Lung microvascular endothelial cell (primary cell): Measurements from ENCODE around the gene CRYBB1. TPM values are rescaled to one million over a fixed set of nuclear protein-coding genes. Genes with fewer than 3 reads are reported as not detected.

Experiments
- DNase-seq, 2 donors: peaks; one replicate each; pipeline versions ENCODE4 v3.0.0 to v3.0.0-alpha.2; 2010; ENCODE audit warnings: low read depth in 2 of 2
- total RNA-seq: library from RNA; depleted of rRNA; stranded (reverse); fragments of >200 nt; gene quantifications from 2 replicates; pipeline ENCODE4 v1.2.1, GENCODE V29; 2014

CRYBB1 gene
- total RNA-seq, 1 donor from 2014 or later, result 0.40 TPM

DNA sequence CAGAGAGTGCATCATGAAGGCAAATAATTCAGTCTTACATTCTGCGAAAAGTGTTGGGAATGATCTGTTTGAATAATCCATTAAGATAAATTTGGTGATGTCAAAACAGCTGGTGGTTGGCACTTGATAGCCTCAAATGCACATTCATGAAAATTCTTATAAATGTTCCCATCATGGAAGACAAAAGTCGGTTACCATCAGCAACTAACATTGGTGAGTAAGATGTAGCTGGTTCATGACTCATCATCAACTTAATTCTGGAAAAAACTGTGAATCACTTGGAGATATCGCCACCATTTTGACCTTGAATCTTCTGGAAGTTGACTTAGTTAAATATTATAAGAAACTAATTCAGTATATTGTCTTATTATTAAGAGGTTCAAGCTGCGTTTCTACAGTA, 11.2 kb downstream of the CRYBB1 start:
- DNase-seq, result peak in 1 of 2 donors; percentile 39

DNA sequence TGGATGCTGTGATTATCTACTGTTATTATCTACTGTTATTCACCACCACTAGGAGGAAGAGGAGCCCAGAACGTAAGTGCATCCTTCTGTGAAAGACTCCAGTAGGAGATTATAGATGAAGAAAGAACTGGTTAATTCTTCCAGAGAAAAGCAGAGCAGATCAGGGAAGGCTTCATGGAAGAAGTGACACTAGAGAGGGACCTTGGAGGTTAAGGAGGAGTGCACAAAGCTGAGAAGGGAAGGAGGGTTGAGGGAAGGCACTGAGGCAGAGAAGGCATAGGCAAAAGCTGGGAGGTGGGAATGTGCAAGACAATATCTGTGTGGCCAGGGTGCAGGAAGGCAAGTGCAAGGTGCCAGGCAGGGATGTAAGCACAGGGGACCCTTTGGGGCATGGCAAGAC, 13.5 kb downstream of the CRYBB1 start:
- no peak for DNase-seq

DNA sequence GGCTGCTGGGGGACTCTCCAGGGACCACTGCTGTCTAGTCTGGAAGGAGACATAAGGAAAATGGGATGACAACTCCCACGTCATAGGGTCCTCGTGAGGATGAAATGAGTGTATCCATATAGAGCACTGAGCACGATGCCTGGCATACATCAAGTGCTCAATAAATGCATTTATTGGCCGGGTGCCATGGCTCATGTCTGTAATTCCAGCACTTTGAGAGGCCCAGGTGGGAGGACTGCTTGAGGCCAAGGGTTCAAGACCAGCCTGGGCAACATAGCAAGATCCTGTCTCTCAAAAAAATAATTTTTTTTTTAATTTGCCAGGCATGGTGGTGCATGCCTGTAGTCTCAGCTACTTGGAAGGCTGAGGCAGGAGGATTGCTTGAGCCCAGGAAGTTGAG, 15.7 kb downstream of the CRYBB1 start:
- DNase-seq, result no peak

DNA sequence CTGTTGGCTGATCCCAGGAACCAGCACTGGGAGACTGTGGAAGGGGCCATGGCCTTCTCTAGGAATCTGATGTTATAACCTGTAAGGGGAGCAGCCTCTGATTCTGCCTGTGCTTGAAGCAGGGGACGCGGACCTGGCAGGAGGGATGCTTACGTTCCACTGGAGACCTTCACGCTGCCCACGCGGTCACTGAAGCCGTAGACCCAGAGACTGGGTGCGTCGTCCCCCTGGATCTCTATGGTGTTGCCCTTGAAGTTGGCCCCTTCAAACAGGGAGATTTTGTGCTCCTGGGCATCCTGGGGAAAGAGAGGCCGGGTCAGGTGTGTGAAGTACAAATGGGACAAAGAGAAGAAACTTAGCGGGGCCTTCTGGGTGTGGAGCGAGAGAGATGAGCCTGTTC, 16.1 kb downstream of the CRYBB1 start:
- DNase-seq, result no peak

DNA sequence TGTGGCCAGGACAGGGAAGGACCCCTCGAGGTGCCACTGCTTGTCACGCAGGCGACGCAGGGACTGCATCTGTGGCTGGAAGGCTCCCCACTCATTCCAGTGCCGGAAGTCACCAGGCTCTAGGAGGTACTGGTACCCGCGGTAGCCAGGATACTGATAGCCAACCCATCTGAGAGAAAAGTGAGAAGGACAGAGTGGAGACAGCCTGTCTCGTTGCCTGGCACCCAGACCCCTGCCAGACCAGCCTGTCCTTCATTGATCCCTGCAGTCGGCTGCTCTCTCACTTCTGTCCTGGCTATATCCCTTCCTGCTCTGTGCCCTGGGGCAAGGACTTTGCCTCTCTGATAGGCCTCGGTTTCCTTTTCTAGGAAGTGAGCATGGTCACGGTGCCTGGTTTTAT, 18.3 kb downstream of the CRYBB1 start:
- DNase-seq, result no peak

DNA sequence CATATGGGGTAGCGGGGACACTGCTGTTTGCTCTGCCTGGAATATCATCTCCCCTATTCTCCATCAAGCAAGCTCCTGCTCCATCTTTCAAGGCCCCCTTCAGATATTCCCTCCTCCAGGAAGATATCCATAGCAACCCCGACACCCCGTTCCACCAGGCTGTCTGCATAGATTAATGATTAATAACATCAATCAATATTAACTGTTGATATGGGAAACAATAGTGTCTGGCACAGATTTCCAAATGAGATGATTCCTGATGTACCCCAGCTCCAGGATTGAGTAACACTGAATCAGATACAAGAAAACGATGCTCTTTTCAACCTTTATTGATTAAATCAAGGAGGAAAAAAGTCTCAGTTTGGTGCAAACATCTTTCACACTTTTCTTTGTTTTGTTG, 20.3 kb downstream of the CRYBB1 start:
- DNase-seq, result no peak

DNA sequence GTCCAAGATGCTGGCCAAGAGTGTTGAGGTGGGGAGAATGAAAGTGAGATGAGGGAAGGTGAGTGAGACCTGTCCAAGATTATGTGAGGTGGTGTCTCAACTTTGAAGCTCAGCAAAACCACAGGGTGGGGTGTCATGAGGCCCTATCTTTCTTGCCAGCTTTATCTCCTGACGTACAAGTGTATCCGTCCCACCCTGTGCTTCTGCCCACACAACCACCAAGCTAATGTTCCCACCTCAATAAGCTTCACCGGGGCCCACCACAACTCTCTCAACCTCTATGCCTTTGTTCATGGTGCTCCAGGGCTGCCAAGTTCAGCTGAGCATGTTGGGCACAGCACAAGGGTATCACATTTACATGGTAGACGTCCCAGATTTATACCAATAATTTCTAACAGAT, 20.8 kb downstream of the CRYBB1 start:
- DNase-seq, result no peak

DNA sequence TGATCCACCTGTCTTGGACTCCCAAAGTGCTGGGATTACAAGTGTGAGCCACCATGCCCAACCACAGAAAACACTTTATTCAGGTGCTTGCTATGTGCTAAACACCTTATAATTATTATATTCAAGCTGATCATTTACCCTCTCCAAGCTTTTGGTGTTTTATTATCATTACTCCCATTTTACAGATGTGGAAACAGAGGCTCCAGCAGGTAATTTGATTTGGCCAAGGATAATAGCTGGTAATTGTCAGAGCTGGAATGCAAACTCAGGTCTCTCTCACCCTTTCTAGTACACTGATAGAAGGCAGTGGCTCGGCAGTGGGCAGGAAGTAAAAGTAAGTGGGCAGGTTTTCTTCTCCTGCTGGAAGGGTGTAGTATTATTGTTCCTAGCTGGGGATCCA, 24.1 kb downstream of the CRYBB1 start:
- DNase-seq, result no peak

DNA sequence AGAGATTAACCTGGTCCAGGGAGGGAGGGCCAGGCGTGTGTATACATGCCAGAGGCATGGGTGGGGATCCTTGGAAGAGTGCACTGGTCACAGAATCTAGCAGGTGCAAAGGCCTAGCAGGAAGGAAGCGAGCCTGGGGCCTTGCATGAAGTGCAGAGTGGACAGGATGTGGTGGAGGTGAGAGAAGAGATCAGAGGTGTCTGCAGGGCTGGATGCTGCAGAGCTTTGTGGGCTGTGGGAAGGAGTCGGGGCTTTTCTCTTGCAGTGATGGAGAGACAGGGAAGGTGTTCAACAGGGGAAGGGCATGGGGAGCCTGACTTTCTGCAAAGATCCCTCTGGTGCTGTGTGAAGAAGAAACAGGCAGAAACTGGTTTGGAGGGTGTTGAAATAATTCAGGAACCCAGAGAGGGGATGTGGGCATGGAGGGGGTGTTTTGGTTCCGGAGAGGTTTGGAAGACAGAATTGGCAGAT, 25.4 kb downstream of the CRYBB1 start:
- DNase-seq, result no peak

- peak; percentile 78 to 84 for DNase-seq
Observed at GRCh38 chr22:26589845-26590736, 27.7 kb downstream of the CRYBB1 start, which contains the start of gene TPST2. TPST2 (minus strand) TSS chr22:26590132; CDS start chr22:26541630, 48,502 bp downstream.

DNA sequence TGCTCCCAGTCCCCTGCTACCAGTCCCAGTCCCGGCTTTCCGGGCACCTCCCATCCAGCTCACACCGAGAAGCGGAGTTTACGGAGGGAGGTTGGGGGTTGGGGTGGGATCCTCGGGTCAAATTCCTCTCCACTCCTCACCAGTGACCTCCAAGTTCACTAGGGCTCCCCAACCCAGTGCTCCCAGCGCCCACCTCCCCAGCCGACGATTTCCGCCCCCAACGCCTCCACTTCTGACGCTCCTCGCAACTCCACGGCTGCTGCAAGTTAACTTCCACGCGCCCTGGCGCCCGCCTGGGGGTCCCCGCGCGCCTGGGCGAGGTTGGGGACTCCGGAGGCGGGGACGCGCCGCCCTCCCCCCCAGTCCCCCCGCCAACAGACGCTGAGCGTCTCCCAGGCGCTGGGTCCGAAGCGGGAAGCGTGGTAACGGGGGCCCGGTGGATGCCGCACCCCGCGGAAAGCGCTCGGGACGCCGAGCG, 28.4 kb downstream of the CRYBB1 start:
- peak; percentile 32 to 50 for DNase-seq

DNA sequence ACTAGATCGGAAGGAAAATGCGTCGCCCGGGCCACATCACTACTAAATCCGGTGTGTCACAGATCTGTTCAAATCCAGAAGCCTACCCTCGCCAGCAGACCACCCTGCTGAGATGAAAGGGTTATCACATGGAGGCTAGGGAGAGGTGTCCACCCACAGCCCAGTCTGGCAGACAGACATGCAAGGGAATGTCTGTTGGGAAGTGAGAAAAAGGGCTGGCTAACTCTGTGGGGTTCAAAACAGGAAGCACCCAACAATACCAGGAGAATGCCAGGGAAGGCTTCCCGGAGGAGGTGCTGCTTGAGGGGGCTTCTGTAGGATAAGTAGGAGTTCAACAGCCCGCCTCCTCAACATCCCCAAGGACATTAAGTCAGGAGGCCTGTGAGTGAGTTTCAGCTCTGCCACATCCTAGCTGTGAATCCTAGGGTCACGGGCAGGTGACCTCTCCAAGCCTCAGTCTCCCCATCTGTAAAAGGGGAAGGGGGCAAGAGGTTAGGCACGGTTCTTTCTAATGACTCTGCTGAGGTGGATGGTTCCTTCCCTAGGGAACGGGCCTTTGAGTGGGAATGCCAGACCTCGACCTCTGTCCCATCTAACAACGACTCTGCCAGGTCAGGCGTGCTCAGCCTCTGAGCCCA, 29.0 kb downstream of the CRYBB1 start:
- peak in 1 of 2 donors; percentile 22 for DNase-seq

GRCh38 chr22:26587991-26588613, 29.7 kb downstream of the CRYBB1 start:
- DNase-seq, result no peak

DNA sequence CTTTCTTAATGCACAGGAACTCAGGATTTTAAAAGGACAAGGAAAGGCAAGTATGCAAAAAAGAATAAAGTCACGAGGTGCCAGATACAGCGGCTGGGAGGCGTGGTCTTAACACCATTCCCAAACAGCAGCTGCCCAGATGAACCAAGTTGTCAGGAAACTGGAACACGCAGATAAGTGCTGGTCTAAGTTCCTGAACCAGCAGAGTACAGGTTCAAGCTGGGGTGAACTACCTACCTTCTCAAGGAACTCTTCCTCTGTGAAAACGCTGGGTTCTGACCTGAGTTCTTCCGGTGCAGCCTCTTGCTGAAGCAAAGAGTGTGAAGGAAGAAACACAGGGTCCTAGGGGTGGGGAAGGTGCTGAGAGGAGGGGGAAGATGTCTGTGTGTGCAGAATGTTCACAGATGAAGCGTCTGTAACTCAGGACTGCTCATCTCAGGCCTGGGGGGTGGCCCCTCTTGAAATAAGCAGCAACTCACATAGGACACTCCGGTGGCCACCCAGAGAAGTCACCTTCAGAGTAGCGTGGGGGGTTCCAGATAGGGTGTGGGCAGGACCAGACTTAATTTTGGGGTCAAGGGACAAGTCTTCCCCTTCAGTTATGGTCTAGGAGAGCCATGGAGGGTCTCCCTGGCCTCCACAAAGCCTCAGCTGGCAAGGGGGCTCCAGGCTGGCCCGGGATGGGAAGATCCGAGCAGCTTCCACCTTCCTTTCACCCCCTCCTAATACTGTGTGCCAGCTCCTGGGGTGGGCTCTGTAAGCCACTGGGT, 31.1 kb downstream of the CRYBB1 start:
- peak; percentile 73 to 89 for DNase-seq

DNA sequence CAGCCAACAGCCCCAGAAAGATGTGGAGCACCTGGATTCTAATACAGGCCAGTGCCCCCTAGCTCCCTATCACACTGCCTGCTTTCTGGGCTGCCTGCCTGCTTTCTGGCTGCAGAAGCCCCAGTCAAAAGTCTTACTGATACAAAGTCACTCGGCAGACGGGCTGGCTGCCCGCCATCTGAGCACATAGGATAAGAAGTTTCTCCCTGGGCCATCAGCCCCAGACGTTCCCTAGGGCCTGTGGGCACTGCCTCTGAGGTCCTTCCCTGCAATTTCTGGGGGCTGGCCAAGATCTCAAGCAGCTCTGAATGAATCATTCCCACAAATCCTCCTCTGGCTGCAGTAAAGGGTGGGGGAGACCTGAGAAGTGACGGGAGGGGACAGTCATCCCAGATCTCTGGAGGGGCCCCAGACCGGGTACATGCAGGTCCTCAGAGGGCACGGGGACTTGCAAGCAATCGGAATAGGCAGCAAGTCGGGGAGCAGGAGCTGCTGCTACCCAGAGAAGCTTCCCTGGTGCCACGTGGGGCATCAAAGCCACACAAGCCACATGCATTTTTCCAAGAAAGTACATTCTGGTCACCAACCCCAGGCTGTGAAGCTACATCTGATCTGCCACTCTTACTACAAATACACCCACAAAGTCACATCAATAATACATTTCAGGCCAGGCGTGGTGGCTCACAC, 32.6 kb downstream of the CRYBB1 start:
- DNase-seq, result peak in 1 of 2 donors; percentile 70

GRCh38 chr22:26584010-26584409, 33.8 kb downstream of the CRYBB1 start:
- DNase-seq, result no peak

DNA sequence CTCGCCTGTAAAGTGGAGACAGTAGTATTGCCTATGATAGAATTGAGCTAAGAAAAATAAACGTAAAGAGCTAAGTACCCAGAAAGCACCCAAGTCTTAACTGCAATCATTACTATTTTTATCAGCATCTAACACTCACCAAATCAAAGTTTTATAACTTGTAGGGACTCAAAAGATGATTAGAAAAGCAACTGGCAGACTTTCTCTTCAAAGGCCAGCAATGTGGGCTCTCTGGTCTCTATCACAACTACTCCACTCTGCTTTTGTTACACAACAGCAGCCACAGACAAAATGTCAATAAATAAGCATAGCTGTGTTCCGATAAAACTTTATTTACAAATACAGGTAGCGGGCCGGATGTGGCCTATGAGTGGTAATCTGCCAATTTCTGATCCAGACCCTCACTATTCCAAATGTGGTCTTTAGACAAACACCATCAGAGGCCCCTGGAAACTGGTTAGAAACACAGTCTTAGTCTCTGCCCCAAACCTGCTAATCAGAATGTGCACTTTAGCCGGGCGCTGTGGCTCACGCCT, 36.1 kb downstream of the CRYBB1 start:
- no peak for DNase-seq

DNA sequence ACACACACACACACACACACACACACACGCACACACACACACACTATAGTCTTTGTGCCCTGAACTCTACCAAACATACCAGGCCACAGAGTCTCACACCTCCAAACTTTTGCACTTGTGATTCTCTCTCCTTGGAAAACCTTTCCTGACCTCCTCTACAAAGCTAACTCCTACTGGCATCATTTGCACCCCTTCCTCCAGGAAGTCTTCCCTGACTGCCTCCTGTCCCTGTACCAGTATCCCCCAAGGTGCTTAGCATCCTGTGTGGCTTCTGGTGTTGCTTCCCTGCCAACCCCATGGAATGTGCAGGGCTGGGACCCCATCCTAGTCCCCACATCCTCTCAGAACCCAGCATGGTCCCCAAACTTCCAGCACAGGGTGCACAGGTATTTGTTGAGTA, 36.8 kb downstream of the CRYBB1 start:
- no peak for DNase-seq

- DNase-seq, result no peak
Observed at GRCh38 chr22:26580240-26580962, 37.4 kb downstream of the CRYBB1 start.
